ENCODE results near the gene CRY1.

Gene CRY1

DNA sequence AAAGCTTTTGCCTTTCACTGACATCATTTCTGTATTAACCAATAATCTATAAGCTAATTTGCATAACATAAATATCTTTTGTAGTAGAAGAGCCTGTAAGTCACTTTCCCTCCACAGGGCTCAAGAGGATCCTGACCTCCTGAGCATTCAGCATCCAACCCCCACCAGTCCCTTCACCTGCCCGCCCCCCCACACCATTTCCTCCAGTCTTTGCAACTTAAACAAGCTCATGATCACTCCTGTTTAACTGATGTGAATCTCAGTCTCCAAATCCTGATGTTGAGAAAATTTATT, 12.0 kb upstream of the CRY1 start:
- no peak overlapping the region for H3K4me2 ChIP-seq (ENCODE audit: low read depth, low read length, poor library complexity, severe bottlenecking)

DNA sequence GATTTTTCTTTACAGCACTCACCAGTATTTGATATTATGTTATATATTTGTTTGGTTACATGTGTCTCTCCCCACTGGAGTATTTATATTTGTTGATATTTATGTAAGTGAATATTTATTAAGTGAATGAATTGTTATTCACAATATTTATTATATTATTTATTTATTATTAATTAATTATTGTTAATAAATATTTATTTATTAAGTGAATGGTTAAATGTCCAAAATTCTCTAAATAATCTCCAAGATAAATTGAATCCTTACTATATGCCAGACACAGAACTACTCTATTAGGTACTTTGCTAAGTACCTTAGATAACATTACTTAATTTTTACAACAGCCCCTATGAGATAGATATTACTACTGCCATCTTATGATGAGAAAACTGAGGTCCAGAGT, 10.2 kb upstream of the CRY1 start:
- Histone ChIP-seq H3K4me1 (ENCODE audit: insufficient read depth, low read length, poor library complexity, severe bottlenecking) (no peaks in the 10 kb centered on the region), H2AFZ (ENCODE audit: low read length) (0 out of 2 replicates have a peak overlapping the region, but pooled peaks have one; percentile 32), H4K20me1 (ENCODE audit: insufficient read depth, low read length, poor library complexity, severe bottlenecking) (no peaks in the 10 kb centered on the region), H3K79me2 (ENCODE audit: insufficient read depth, low read length) (no peaks in the 10 kb centered on the region), H3F3A (ENCODE audit: low read depth) (no peaks in the 10 kb centered on the region), H3K36me3 (ENCODE audit: insufficient read depth, low read length) (no peaks in the 10 kb centered on the region), H3K4me3 (ENCODE audit: low read length, poor library complexity, severe bottlenecking) (no peak overlapping the region), H3K9ac (ENCODE audit: low read depth, low read length, poor library complexity, severe bottlenecking) (no peak overlapping the region), H3K27me3 (ENCODE audit: insufficient read depth, low read length, poor library complexity, severe bottlenecking) (peaks cover 5% of the 10 kb centered on the region), H3K9me3 (ENCODE audit: insufficient read depth, low read depth, low read length) (no peaks in the 10 kb centered on the region), H3K9me2 (replicated peaks; ENCODE audit: low read depth, low read length) (no peaks in the 10 kb centered on the region), H3K4me2 (ENCODE audit: low read depth, low read length, poor library complexity, severe bottlenecking) (no peak overlapping the region)
- TF ChIP-seq, protein P1, sequence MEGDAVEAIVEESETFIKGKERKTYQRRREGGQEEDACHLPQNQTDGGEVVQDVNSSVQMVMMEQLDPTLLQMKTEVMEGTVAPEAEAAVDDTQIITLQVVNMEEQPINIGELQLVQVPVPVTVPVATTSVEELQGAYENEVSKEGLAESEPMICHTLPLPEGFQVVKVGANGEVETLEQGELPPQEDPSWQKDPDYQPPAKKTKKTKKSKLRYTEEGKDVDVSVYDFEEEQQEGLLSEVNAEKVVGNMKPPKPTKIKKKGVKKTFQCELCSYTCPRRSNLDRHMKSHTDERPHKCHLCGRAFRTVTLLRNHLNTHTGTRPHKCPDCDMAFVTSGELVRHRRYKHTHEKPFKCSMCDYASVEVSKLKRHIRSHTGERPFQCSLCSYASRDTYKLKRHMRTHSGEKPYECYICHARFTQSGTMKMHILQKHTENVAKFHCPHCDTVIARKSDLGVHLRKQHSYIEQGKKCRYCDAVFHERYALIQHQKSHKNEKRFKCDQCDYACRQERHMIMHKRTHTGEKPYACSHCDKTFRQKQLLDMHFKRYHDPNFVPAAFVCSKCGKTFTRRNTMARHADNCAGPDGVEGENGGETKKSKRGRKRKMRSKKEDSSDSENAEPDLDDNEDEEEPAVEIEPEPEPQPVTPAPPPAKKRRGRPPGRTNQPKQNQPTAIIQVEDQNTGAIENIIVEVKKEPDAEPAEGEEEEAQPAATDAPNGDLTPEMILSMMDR (conservative IDR thresholded peaks at IDR 0.05; ENCODE audit: low read length): no peak
- no peak for TF ChIP-seq EZH2phosphoT487 (IDR thresholded peaks at IDR 0.05; ENCODE audit: borderline replicate concordance)

More for the DNA sequence above, 12.0 kb upstream of the CRY1 start:
- no peaks in the 10 kb centered on the region for H3K79me2 ChIP-seq (ENCODE audit: insufficient read depth, low read length)
- TF ChIP-seq EZH2phosphoT487 (IDR thresholded peaks at IDR 0.05; ENCODE audit: borderline replicate concordance): no peak
- TF ChIP-seq, protein P1 (conservative IDR thresholded peaks at IDR 0.05; ENCODE audit: low read length): no peak
- H3K4me3 ChIP-seq (ENCODE audit: low read length, poor library complexity, severe bottlenecking): no peak overlapping the region
- H3K9me3 ChIP-seq (ENCODE audit: insufficient read depth, low read depth, low read length): no peaks in the 10 kb centered on the region
- no peaks in the 10 kb centered on the region for H3K4me1 ChIP-seq (ENCODE audit: insufficient read depth, low read length, poor library complexity, severe bottlenecking)
- H3F3A ChIP-seq (ENCODE audit: low read depth): no peaks in the 10 kb centered on the region
- peaks cover 3% of the 10 kb centered on the region for H3K27me3 ChIP-seq (ENCODE audit: insufficient read depth, low read length, poor library complexity, severe bottlenecking)
- H4K20me1 ChIP-seq (ENCODE audit: insufficient read depth, low read length, poor library complexity, severe bottlenecking): no peaks in the 10 kb centered on the region
- H2AFZ ChIP-seq (ENCODE audit: low read length): no peak overlapping the region
- no peaks in the 10 kb centered on the region for H3K36me3 ChIP-seq (ENCODE audit: insufficient read depth, low read length)
- H3K9me2 ChIP-seq (replicated peaks; ENCODE audit: low read depth, low read length): no peaks in the 10 kb centered on the region
- H3K9ac ChIP-seq (ENCODE audit: low read depth, low read length, poor library complexity, severe bottlenecking): no peak overlapping the region

DNA sequence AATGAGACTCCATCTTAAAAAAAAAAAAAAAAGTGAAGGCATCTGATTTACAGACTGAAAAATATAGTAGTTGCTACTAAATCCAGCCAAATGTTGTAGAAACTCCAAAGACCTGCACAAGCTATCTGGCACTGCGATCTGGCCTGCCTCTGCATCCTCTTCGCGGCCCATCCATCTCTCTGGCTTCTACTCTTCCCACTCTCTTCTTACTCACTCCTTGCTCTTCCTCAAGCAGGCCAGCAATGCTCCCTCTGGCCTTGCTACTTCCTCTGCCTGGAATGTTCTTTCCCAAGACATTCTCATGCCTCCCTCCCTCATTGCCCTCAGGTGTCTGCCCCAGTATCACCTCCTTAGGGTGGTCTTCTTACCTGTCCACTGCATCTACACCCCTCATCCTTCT, 9.7 kb upstream of the CRY1 start:
- TF ChIP-seq, protein P1 (conservative IDR thresholded peaks at IDR 0.05; ENCODE audit: low read length): no peak
- TF ChIP-seq EZH2phosphoT487 (IDR thresholded peaks at IDR 0.05; ENCODE audit: borderline replicate concordance): no peak
- H3K79me2 ChIP-seq (ENCODE audit: insufficient read depth, low read length): no peaks in the 10 kb centered on the region

More for the DNA sequence above, 9.7 kb upstream of the CRY1 start:
- Histone ChIP-seq H3K9ac (ENCODE audit: low read depth, low read length, poor library complexity, severe bottlenecking) (no peak overlapping the region), H3K4me1 (ENCODE audit: insufficient read depth, low read length, poor library complexity, severe bottlenecking) (no peaks in the 10 kb centered on the region), H3K9me3 (ENCODE audit: insufficient read depth, low read depth, low read length) (no peaks in the 10 kb centered on the region), H3K9me2 (replicated peaks; ENCODE audit: low read depth, low read length) (no peaks in the 10 kb centered on the region), H3F3A (ENCODE audit: low read depth) (no peaks in the 10 kb centered on the region), H3K27me3 (ENCODE audit: insufficient read depth, low read length, poor library complexity, severe bottlenecking) (peaks cover 5% of the 10 kb centered on the region), H3K36me3 (ENCODE audit: insufficient read depth, low read length) (no peaks in the 10 kb centered on the region), H3K4me3 (ENCODE audit: low read length, poor library complexity, severe bottlenecking) (no peak overlapping the region), H3K4me2 (ENCODE audit: low read depth, low read length, poor library complexity, severe bottlenecking) (no peak overlapping the region), H2AFZ (ENCODE audit: low read length) (no peak overlapping the region), H4K20me1 (ENCODE audit: insufficient read depth, low read length, poor library complexity, severe bottlenecking) (no peaks in the 10 kb centered on the region)
